Endothelial cell (in vitro differentiated cells): ENCODE measurements around the gene UGCG. TPM values are rescaled to one million over a fixed set of nuclear protein-coding genes. Genes with fewer than 3 reads are reported as not detected.

ENCODE experiments used
- DNase-seq: peaks from one replicate; pipeline ENCODE4 v3.0.0; 2021; ENCODE audit warnings: low spot score
- H3K27ac Mint-ChIP-seq: one replicate; pipeline ENCODE4 v1.8.0; 2021; ENCODE audit warnings: mixed read lengths, inconsistent platforms; ENCODE audit not compliant: unreplicated experiment
- H3K27me3 Mint-ChIP-seq: one replicate; pipeline ENCODE4 v1.8.0; 2021; ENCODE audit warnings: mild to moderate bottlenecking, moderate library complexity, mixed read lengths, inconsistent platforms; ENCODE audit not compliant: unreplicated experiment
- H3K36me3 Mint-ChIP-seq: one replicate; pipeline ENCODE4 v1.8.0; 2021; ENCODE audit warnings: mild to moderate bottlenecking, low read depth, mixed read lengths, inconsistent platforms; ENCODE audit not compliant: unreplicated experiment
- H3K4me1 Mint-ChIP-seq: one replicate; pipeline ENCODE4 v1.8.0; 2021; ENCODE audit warnings: mild to moderate bottlenecking, mixed read lengths, inconsistent platforms; ENCODE audit not compliant: unreplicated experiment
- H3K4me3 Mint-ChIP-seq: one replicate; pipeline ENCODE4 v1.8.0; 2021; ENCODE audit warnings: mild to moderate bottlenecking, mixed read lengths, inconsistent platforms; ENCODE audit not compliant: unreplicated experiment
- H3K9me3 Mint-ChIP-seq: one replicate; pipeline ENCODE4 v1.8.0; 2021; ENCODE audit warnings: mixed read lengths, inconsistent platforms; ENCODE audit not compliant: unreplicated experiment
- total RNA-seq: library from RNA; stranded (reverse); fragmentation: NEBNext Ultra II Directional; extraction: Animal tissue kit (Norgen Biotek cat#: 25700); gene quantifications from one replicate; pipeline ENCODE4 v1.2.1, GENCODE V29; 2021; ENCODE audit not compliant: unreplicated experiment
- TF ChIP-seq, protein P1 (sequence below): fragments of 200-600 bp; sonication (generic); IDR thresholded peaks from one replicate; pipeline ENCODE4 v1.5.0; 2021; ENCODE audit warnings: antibody characterized with exemption; ENCODE audit not compliant: unreplicated experiment

The UGCG gene
- total RNA-seq, 1 donor from 2014 or later, result 14.1 TPM

GRCh38 chr9:111909444-111909843 lies 12.8 kb downstream of the UGCG start:
- peaks cover 1% of the 10 kb centered on the region for H3K27me3 Mint-ChIP-seq

DNA sequence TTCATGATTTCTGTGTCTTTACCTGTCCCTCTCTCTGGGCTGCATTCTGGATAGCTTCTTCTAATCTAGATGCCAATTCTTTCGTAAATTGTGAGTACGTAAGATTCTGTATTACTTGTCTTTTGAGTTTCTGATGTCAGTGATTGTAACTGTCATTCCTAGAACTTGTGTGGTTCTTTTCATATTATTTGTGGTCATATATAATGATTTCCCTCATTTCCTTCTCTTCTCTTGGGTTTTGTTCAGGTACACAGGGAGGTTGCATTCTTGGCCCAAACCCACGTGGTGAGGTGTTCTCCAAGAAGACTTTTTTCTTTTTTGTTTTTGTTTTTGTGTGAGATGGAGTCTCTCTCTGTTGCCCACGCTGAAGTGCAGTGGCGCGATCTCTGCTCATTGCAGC lies 13.8 kb downstream of the UGCG start:
- no peaks in the 10 kb centered on the region for H3K9me3 Mint-ChIP-seq
- H3K27me3 Mint-ChIP-seq, result peaks cover 1% of the 10 kb centered on the region
- H3K4me3 Mint-ChIP-seq, result no peak overlapping the region
- no peak for DNase-seq
- no peaks in the 10 kb centered on the region for H3K36me3 Mint-ChIP-seq
- H3K4me1 Mint-ChIP-seq, result no peaks in the 10 kb centered on the region
- TF ChIP-seq, protein P1, sequence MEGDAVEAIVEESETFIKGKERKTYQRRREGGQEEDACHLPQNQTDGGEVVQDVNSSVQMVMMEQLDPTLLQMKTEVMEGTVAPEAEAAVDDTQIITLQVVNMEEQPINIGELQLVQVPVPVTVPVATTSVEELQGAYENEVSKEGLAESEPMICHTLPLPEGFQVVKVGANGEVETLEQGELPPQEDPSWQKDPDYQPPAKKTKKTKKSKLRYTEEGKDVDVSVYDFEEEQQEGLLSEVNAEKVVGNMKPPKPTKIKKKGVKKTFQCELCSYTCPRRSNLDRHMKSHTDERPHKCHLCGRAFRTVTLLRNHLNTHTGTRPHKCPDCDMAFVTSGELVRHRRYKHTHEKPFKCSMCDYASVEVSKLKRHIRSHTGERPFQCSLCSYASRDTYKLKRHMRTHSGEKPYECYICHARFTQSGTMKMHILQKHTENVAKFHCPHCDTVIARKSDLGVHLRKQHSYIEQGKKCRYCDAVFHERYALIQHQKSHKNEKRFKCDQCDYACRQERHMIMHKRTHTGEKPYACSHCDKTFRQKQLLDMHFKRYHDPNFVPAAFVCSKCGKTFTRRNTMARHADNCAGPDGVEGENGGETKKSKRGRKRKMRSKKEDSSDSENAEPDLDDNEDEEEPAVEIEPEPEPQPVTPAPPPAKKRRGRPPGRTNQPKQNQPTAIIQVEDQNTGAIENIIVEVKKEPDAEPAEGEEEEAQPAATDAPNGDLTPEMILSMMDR, result no peak
- H3K27ac Mint-ChIP-seq, result no peak overlapping the region

More at GRCh38 chr9:111909444-111909843, 12.8 kb downstream of the UGCG start:
- no peak for DNase-seq
- H3K9me3 Mint-ChIP-seq, result no peaks in the 10 kb centered on the region
- H3K4me1 Mint-ChIP-seq, result no peaks in the 10 kb centered on the region
- TF ChIP-seq, protein P1, result no peak
- H3K27ac Mint-ChIP-seq, result no peak overlapping the region
- H3K4me3 Mint-ChIP-seq, result no peak overlapping the region
- no peaks in the 10 kb centered on the region for H3K36me3 Mint-ChIP-seq

DNA sequence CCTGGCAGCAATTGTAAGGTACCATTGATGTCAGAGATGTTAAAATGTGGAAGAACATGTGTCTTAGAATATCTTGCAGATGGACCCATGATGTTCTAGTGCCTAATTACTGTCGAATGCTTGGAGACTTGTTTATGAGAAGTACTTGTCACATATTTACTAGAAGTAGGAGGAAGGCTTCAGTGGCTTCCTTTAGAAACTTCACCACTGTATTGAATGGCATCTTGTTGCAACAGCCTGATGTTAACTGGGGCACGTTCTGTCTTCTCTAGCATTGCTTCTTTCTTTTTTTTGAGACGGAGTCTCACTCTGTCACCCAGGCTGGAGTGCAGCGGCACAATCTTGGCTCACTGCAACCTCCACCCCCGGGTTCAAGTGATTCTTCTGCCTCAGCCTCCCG lies 16.5 kb downstream of the UGCG start:
- Mint-ChIP-seq H3K4me1 (no peaks in the 10 kb centered on the region), H3K27me3 (no peaks in the 10 kb centered on the region), H3K9me3 (no peaks in the 10 kb centered on the region), H3K4me3 (no peak overlapping the region), H3K27ac (no peak overlapping the region), H3K36me3 (no peaks in the 10 kb centered on the region)
- DNase-seq, result no peak
- TF ChIP-seq, protein P1, result no peak

DNA sequence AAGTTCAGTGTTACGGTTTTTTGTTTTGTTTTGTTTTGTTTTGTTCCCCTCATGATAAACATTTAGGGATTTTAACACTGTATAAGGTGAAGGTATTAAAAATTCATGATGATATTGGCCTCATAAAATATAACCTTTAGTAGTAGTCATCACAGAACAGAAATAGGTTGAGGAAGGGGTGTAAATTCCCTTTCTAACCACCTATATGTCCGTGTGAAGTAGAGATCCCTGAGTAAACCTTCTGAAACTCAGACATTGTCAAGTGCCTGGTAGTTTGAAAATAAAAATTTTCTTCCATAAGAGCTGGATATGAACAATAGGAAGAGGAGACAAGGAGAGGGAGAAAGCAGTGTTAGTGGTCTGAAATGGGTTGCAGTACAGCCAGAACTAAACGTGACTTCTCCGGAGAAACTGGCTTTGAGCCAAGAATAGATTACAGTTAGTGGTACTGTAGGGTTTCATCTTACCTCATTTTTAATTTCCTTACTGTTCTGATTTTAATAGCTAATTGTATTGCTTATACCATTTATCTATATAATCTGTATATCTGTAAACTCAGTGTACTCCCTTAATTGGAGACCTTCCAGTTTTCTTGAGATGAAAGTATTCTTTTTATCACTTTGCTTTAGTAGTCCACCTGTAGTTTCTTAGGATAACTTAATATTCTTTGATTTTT lies 18.3 kb downstream of the UGCG start:
- Mint-ChIP-seq H3K9me3 (no peaks in the 10 kb centered on the region), H3K4me3 (no peak overlapping the region), H3K36me3 (no peaks in the 10 kb centered on the region), H3K27ac (no peak overlapping the region), H3K27me3 (no peaks in the 10 kb centered on the region), H3K4me1 (no peaks in the 10 kb centered on the region)
- TF ChIP-seq, protein P1, result no peak
- no peak for DNase-seq

- Mint-ChIP-seq H3K27ac (no peak overlapping the region), H3K27me3 (no peaks in the 10 kb centered on the region)
Observed at GRCh38 chr9:111915425-111915758, 18.8 kb downstream of the UGCG start.

More at GRCh38 chr9:111915425-111915758, 18.8 kb downstream of the UGCG start:
- Mint-ChIP-seq H3K36me3 (no peaks in the 10 kb centered on the region), H3K9me3 (no peaks in the 10 kb centered on the region), H3K4me3 (no peak overlapping the region), H3K4me1 (no peaks in the 10 kb centered on the region)
- no peak for DNase-seq
- TF ChIP-seq, protein P1, result no peak
